IPS-NIHi11 (cell line): ENCODE measurements around the gene NINJ1.

ENCODE experiments used
- DNase-seq: peaks from one replicate; pipeline ENCODE4 v3.0.0; 2012; ENCODE audit warnings: mixed read lengths, low spot score

The NINJ1 gene, protein sequence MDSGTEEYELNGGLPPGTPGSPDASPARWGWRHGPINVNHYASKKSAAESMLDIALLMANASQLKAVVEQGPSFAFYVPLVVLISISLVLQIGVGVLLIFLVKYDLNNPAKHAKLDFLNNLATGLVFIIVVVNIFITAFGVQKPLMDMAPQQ

DNA sequence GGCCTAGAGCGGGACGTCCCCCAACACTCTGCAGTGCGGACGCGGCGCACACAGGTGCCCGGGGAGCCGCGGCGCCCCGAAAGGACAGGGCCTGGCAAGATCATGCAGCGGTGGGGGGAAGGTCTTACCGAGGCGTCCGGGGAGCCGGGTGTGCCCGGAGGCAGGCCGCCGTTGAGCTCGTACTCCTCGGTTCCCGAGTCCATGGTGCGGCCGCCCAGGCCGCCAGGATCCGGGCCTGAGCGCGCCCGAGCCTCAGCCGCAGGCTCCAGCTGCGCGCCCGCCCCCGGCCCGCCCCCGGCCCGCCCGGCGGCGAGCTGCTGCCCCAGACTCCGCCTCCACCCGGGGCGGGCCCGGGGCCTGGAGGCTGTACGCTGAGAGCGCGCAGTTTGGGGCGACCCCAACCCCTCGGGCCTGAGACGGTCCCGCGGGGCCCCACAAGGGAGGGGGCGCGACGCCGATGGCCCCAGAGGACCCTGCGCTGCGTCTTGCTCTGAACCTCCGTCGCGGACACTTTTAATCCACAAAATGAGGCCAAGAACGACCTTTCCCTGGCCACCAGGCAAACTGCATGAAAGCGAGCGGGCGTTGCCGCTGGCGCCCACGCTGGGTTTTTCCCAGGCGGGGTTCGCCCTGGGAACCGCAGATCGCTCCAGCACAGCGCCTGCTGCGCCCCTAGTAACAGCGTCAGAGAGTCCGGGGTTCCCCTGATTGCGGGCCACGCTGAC, at the start of gene NINJ1:
TSS of gene NINJ1 (minus strand) at position 237 of the 725 bp plus-strand sequence. CDS start at position 203, 34 bp downstream.
- peak; percentile 99 for DNase-seq

DNA sequence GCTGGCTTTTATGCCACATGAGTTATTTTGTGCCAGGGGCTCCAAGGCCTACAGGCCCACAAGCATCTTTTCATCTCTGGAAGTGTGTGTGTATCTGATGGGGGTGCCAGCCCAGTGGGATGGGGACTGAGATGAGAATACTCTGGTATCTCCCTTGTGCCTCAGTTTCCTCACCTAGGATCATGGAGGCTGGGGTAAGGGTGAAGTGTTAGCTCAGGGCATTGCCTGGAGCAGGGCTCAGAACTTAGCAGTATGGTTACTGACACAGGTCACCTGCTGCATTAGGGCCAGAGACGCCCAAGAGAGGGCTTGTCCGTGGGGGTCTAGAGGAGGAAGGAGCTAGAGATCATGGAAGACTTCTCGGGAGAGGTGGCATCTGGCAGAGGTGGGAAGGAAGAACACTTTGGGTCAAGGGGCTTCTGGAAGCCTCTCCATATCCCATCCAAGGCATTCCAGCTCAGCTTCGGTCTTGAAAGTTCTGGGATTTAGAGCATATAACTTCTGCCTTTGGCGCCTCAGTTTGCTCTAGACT, 49.1 kb upstream of the NINJ1 start:
- DNase-seq: no peak

- DNase-seq: no peak
Observed at GRCh38 chr9:93182572-93182971, 48.5 kb upstream of the NINJ1 start.

- DNase-seq: no peak
Observed at GRCh38 chr9:93181672-93182435, 47.8 kb upstream of the NINJ1 start.

- no peak for DNase-seq
Observed at GRCh38 chr9:93180938-93181337, 46.9 kb upstream of the NINJ1 start.

GRCh38 chr9:93178851-93179786, 45.1 kb upstream of the NINJ1 start:
- DNase-seq: no peak

GRCh38 chr9:93177676-93178075, 43.6 kb upstream of the NINJ1 start:
- no peak for DNase-seq

- no peak for DNase-seq
Observed at GRCh38 chr9:93174976-93175375, 40.9 kb upstream of the NINJ1 start.

- no peak for DNase-seq
Observed at GRCh38 chr9:93173365-93174051, 39.5 kb upstream of the NINJ1 start.

GRCh38 chr9:93172666-93173364, 38.8 kb upstream of the NINJ1 start:
- no peak for DNase-seq

DNA sequence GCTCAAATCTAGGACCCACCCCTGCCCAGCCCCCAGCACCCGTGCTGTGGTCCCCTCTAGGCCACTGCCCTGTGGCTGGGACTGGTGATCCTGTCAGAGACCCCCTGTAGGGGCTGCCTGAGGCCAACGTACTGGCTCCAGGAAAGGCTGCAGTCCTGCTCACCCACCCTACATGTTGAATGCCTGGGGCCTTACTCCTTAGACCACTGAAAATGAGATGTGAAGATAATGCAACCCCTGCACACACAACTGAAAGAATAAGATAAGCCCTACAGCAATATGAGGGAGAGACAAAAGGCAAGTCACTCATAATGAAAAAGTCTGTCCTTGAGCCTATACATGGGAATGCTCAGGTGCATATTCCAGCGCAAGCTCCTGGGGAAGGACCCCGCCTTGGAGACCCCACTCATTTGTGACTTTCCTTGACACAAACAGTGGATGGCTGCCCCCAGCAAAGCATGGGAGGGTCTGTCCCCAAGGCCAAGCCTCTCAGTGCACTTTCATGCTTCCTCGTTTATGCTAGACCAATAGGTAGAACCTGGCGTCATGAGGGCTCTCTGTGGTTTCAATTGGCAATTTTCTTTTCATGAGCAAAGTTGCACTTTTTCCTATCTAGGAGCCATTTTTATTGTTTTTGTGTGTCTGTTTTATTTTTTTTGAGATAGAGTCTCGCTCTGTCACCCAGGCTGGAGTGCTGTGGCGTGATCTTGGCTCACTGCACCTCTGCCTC, 37.4 kb upstream of the NINJ1 start:
- no peak for DNase-seq

DNA sequence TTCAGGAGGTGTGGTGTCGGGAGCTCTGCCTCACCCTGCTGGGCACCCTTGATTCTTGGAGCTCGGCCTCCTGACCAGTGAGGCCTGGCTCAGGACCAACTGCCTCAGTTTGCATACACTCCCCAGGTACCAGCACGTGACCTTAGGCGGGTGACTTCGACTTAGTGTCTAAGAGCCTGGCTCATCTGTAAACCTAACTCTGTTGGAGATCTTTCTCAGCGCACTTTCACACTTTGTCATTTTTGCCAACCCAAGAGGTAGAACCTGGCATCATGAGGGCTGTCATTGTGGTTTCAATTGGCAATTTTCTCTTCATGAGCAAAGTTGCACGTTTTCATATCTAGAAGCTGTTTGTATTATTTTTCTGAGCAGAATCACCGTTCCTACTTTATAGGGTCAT, 36.5 kb upstream of the NINJ1 start:
- DNase-seq: no peak

GRCh38 chr9:93169444-93169843, 35.4 kb upstream of the NINJ1 start:
- no peak for DNase-seq

DNA sequence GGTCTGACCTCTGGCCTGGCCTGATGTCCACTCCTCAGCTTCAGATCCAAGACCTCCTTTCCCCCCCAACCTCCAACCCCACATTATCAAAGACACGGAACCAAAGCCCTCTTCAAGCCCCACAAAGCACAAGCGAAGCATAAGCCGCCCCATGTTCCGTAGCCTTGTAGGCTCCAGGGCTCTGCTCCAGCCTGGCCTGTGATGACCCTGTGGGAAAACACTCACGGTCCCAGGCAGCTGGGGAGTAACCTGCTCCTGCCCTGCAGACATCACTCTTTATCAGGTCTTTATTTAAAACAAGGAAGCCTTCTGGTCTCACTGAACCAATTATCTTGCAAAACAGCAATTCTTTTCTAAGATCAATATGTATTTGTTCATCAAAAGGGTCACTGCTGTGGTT, 34.5 kb upstream of the NINJ1 start:
- no peak for DNase-seq

DNA sequence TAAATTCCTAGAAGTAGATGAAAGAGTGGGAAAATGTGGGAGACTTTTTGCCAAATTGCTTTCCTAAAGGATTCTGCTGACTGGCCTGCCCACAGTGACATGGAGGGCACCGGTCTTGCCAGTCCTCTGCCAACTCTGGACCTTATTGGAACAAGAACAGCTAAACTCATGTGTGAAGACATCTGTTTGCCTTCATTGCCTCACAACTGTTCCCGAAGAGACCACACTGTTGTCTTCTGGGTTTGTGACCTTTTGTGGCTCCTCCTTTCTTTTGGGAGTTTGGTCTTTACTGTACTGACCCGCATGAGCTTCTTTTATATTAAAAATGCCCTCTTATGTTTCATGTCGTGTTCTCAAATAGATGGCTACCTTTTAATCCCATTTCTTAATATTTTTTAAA, 33.8 kb upstream of the NINJ1 start:
- no peak for DNase-seq

DNA sequence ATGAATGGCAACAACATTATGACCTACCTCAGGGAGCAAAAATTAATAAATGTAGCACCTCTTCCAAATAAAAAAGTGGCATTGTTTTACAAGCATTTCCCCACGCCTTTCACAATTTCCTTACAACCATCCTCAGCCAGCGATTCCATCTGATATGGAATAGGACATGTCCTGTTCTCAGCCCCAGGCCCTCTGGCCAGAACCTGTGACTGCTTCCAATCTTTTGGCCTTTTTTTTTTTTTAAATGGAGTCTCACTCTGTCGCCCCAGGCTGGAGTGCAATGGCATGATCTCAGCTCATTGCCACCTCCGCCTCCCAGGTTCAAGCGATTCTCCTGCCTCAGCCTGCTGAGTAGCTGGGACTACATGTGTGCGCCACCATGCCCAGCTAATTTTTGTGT, 33.1 kb upstream of the NINJ1 start:
- no peak for DNase-seq

DNA sequence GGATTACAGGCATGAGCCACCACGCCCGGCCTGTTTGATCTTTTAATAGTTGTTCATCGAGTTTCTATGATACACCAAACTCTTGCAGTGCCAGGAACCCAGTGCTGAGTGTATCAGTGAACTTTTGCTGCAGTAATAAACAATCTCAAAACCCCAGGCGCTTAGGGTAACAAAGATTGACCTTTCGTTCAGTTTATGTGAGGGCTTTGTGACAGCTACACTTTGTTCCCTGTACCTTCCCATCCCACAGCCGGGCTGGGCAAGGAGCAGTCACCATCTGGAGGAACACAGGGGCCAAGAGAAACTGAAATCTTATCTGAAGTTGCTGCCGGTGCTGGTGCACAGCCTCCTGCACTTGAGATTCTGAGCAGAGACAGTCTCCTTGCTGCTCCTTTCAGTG, 32.6 kb upstream of the NINJ1 start:
- DNase-seq: no peak

DNA sequence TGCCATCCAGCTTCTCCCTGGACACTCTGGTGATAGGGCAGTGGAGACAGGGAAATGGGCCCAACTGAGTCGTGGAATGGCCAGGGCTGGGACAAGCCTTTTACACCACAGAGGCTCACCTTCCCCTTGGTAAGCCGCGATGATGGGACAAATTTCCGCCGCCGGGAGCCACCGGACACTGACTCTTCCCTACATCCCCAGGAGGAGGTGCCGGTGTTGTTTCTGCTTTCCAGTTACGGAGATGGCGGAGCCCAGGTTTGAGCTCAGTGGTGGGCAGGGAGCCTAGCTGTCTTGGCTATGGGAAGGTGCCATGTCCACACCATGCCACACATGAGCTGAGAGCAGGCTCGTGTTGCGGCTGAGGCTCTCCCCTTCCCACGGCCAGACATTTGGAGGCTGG, 30.0 kb upstream of the NINJ1 start:
- no peak for DNase-seq

GRCh38 chr9:93161786-93162562, 27.9 kb upstream of the NINJ1 start:
- DNase-seq: no peak
